ENCODE measurements around the gene OR56A4. TPM values are rescaled to one million over a fixed set of nuclear protein-coding genes. Genes with fewer than 3 reads are reported as not detected.

The OR56A4 gene, protein sequence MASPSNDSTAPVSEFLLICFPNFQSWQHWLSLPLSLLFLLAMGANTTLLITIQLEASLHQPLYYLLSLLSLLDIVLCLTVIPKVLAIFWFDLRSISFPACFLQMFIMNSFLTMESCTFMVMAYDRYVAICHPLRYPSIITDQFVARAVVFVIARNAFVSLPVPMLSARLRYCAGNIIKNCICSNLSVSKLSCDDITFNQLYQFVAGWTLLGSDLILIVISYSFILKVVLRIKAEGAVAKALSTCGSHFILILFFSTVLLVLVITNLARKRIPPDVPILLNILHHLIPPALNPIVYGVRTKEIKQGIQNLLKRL
- not detected in 2 replicates for total RNA-seq

GRCh38 chr11:6006846-6007245, at the start of gene OR56A4:
Gene OR56A4 (minus strand): TSS chr11:6006946. CDS start chr11:6002992, 3,954 bp downstream.

DNA sequence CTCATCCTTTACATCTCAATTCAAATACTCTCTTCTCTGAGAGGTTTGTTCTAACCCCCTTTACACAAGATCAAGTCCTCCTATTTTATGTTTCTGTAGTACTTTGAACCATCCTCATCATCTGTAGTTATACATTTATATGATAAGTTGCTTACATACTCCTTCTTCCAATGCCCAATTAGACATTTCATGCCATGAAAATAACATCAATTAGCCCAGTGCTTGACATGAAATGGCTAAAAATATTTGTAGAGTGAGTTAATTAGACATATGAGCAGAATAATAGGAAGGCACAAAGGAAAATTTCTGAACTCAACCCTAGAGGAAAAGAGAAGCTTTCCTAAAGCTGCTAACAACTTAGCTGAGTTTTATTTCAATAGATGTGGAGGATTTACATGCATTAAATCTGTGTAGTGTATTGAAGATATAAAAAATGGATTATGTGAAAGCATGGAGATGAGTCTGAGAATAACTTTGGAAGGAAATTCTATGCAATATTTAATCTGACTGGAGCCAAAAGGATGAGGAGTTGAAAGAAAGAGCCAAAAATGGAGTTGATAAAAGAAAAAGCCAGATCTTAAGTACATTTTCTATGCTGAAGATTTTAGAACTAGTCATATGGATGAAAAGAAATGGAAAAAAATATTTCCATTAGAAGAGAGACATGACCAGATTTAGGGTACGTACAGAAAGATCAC, 24.1 kb upstream of the OR56A4 start, which contains the start of gene OR56A1:
Gene OR56A1 (minus strand): TSS at position 51 of the 698 bp plus-strand sequence. CDS start 3,066 bp downstream, outside the sequence.

GRCh38 chr11:5986885-5987284, 19.9 kb downstream of the OR56A4 start, which contains the start of gene OR52L1:
Gene OR52L1 (minus strand): TSS chr11:5986985. CDS start chr11:5986930, 55 bp downstream.

DNA sequence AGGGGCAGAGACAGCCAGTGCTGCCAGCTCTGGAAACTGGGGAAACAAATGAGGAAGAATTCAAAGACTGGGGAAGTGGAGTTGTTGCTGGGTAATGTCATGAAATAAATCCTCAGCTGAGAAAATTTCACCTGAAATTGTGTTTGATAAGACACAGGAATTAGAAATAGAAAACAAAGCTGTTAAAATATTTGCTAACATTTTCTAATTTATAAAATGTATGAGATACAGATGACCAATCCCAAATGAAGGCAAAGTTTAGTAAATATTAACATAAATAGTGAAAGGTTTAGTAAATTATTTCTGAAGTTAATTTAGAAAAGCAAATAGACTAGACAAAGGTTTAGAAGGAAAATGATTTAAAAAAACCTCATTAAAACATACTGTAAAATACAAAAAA, 38.4 kb downstream of the OR56A4 start, which contains the start of gene OR56A5:
Gene OR56A5 (minus strand): TSS at position 101 of the 400 bp plus-strand sequence. CDS start 0 bp downstream, at position 101.

Other genes with a start within 250 kb of the OR56A4 start
- not detected in 2 replicates for gene OR52N5, start 223.6 kb downstream of the OR56A4 start, total RNA-seq
- not detected in 2 replicates for gene OR52N1, start 215.7 kb downstream of the OR56A4 start, total RNA-seq
- not detected in 2 replicates for gene OR52N2, start 198.0 kb downstream of the OR56A4 start, total RNA-seq
- gene OR52E6, start 165.0 kb downstream of the OR56A4 start, total RNA-seq = not detected in 2 replicates
- gene OR52E8, start 149.3 kb downstream of the OR56A4 start, total RNA-seq = not detected in 2 replicates
- not detected in 2 replicates for gene OR52E4, start 126.3 kb downstream of the OR56A4 start, total RNA-seq
- not detected in 2 replicates for gene OR52E5, start 113.7 kb downstream of the OR56A4 start, total RNA-seq
- gene OR56A3, start 64.7 kb downstream of the OR56A4 start, total RNA-seq = not detected in 2 replicates
- not detected in 2 replicates for gene OR56A5, start 38.5 kb downstream of the OR56A4 start, total RNA-seq
- not detected in 2 replicates for gene OR52L1, start 20.0 kb downstream of the OR56A4 start, total RNA-seq
- not detected in 2 replicates for gene OR56A1, start 23.8 kb upstream of the OR56A4 start, total RNA-seq
- not detected in 2 replicates for gene OR56B4, start 100.7 kb upstream of the OR56A4 start, total RNA-seq
- gene OR52B2, start 163.4 kb upstream of the OR56A4 start, total RNA-seq = not detected in 2 replicates
- gene OR52W1, start 192.3 kb upstream of the OR56A4 start, total RNA-seq = not detected in 2 replicates
- not detected in 2 replicates for gene C11orf42, start 198.6 kb upstream of the OR56A4 start, total RNA-seq
- gene FHIP1B, start 227.7 kb upstream of the OR56A4 start, total RNA-seq = 19.8 and 25.7 TPM in 2 replicates
- gene CNGA4, start 232.1 kb upstream of the OR56A4 start, total RNA-seq = 0.12 TPM in 1 of 2 replicates, not detected in the other

Data from cardiac ventricle fibroblast (primary cell).